Duodenal mucosa (tissue), 2 donors: ENCODE results near the gene CCND3.

Source experiments
- H3K27ac ChIP-seq: one replicate; pipeline ENCODE4 v1.7.0; 2013; ENCODE audit warnings: low read depth, low read length
- H3K27me3 ChIP-seq, 2 donors: one replicate each; pipeline ENCODE4 v1.7.0; 2013; ENCODE audit warnings: low read length in 2 of 2, control low read depth in 1 of 2; ENCODE audit not compliant: insufficient read depth in 2 of 2, control insufficient read depth in 1 of 2
- H3K36me3 ChIP-seq, 2 donors: one replicate each; pipeline ENCODE4 v1.7.0; 2013; ENCODE audit warnings: low read length in 2 of 2, control low read depth in 1 of 2; ENCODE audit not compliant: insufficient read depth in 2 of 2, control insufficient read depth in 1 of 2
- H3K4me1 ChIP-seq, 2 donors: one replicate each; pipeline ENCODE4 v1.7.0; 2013; ENCODE audit warnings: low read length in 2 of 2, control low read depth in 1 of 2; ENCODE audit not compliant: insufficient read depth in 2 of 2, control insufficient read depth in 1 of 2
- H3K4me3 ChIP-seq, 2 donors: one replicate each; pipeline ENCODE4 v1.7.0; 2013; ENCODE audit warnings: low read length in 2 of 2, low read depth in 1 of 2
- H3K9ac ChIP-seq, 2 donors: one replicate each; pipeline ENCODE4 v1.7.0; 2013; ENCODE audit warnings: low read length in 2 of 2, low read depth in 1 of 2
- H3K9me3 ChIP-seq, 2 donors: one replicate each; pipeline ENCODE4 v1.7.0; 2013; ENCODE audit warnings: low read length in 2 of 2, control low read depth in 1 of 2; ENCODE audit not compliant: control insufficient read depth in 1 of 2

CCND3 gene

GRCh38 chr6:41896281-41896680, 45.3 kb downstream of the CCND3 start:
- Histone ChIP-seq H3K4me1 (peaks cover 11 to 15% of the 10 kb centered on the region in 2 donors), H3K27me3 (no peaks in the 10 kb centered on the region), H3K9me3 (no peaks in the 10 kb centered on the region), H3K36me3 (no peaks in the 10 kb centered on the region), H3K27ac (peak overlapping the region; percentile 58), H3K4me3 (peak overlapping the region; percentile 84 to 92), H3K9ac (peak overlapping the region in 1 of 2 donors; percentile 65)

- Histone ChIP-seq H3K4me1 (peaks cover 11 to 15% of the 10 kb centered on the region in 2 donors), H3K36me3 (no peaks in the 10 kb centered on the region), H3K9ac (peak within 1 kb of the TSS; percentile 65 to 76), H3K4me3 (peak within 1 kb of the TSS; percentile 84 to 92), H3K9me3 (no peaks in the 10 kb centered on the region), H3K27ac (peak within 1 kb of the TSS; percentile 58), H3K27me3 (no peaks in the 10 kb centered on the region)
Measured at GRCh38 chr6:41895300-41896233, 46.0 kb downstream of the CCND3 start, which contains the start of gene USP49. TSS of gene USP49 (minus strand) at chr6:41895375. CDS start at chr6:41806983, 88,392 bp downstream.

GRCh38 chr6:41894366-41895299, 47.0 kb downstream of the CCND3 start:
- no peaks in the 10 kb centered on the region for H3K36me3 ChIP-seq
- peaks cover 11 to 15% of the 10 kb centered on the region in 2 donors for H3K4me1 ChIP-seq
- no peaks in the 10 kb centered on the region for H3K9me3 ChIP-seq
- H3K9ac ChIP-seq, result peak overlapping the region; percentile 51 to 76
- H3K4me3 ChIP-seq, result peak overlapping the region; percentile 84 to 92
- H3K27ac ChIP-seq, result no peak overlapping the region
- H3K27me3 ChIP-seq, result no peaks in the 10 kb centered on the region

GRCh38 chr6:41892921-41893564, 48.6 kb downstream of the CCND3 start:
- Histone ChIP-seq H3K9me3 (no peaks in the 10 kb centered on the region), H3K9ac (no peak overlapping the region), H3K27ac (no peak overlapping the region), H3K4me3 (no peak overlapping the region), H3K36me3 (no peaks in the 10 kb centered on the region), H3K27me3 (no peaks in the 10 kb centered on the region), H3K4me1 (peaks cover 11 to 15% of the 10 kb centered on the region in 2 donors)

- Histone ChIP-seq H3K36me3 (no peaks in the 10 kb centered on the region), H3K4me1 (peaks cover 0 to 15% of the 10 kb centered on the region in 2 donors), H3K27me3 (no peaks in the 10 kb centered on the region), H3K9ac (no peak overlapping the region), H3K27ac (no peak overlapping the region), H3K9me3 (no peaks in the 10 kb centered on the region), H3K4me3 (no peak overlapping the region)
Measured at GRCh38 chr6:41887331-41887751, 54.3 kb downstream of the CCND3 start.

GRCh38 chr6:41885930-41886329, 55.7 kb downstream of the CCND3 start:
- Histone ChIP-seq H3K9me3 (no peaks in the 10 kb centered on the region), H3K9ac (no peak overlapping the region), H3K4me3 (no peak overlapping the region), H3K27me3 (no peaks in the 10 kb centered on the region), H3K4me1 (peaks cover 0 to 15% of the 10 kb centered on the region in 2 donors), H3K36me3 (no peaks in the 10 kb centered on the region), H3K27ac (no peak overlapping the region)

GRCh38 chr6:41884957-41885356, 56.7 kb downstream of the CCND3 start:
- H3K9me3 ChIP-seq, result no peaks in the 10 kb centered on the region
- H3K9ac ChIP-seq, result no peak overlapping the region
- H3K27ac ChIP-seq, result no peak overlapping the region
- H3K4me3 ChIP-seq, result no peak overlapping the region
- H3K4me1 ChIP-seq, result peaks cover 0 to 15% of the 10 kb centered on the region in 2 donors
- no peaks in the 10 kb centered on the region for H3K36me3 ChIP-seq
- H3K27me3 ChIP-seq, result no peaks in the 10 kb centered on the region
